ENCODE data around the gene ADSS1.

GRCh38 chr14:104771918-104772706, 48.1 kb downstream of the ADSS1 start:
- no peak for TF ChIP-seq CTCF (IDR thresholded peaks at IDR 0.05)
- TF ChIP-seq POLR2AphosphoS5 (IDR thresholded peaks at IDR 0.05), result no peak
